GM06990 (cell line): Measurements from ENCODE around the gene ACOT11.

Source experiments
- DNase-seq: peaks from one replicate; pipeline ENCODE4 v3.0.0-alpha.2; 2011; ENCODE audit not compliant: insufficient read length; ENCODE audit errors: extremely low read depth
- H3K27me3 ChIP-seq: replicated peaks from 2 replicates; pipeline ENCODE4 v1.6.0; 2011; ENCODE audit warnings: low read length; ENCODE audit not compliant: control insufficient read depth, insufficient read depth
- H3K36me3 ChIP-seq: 2 replicates; pipeline ENCODE4 v1.5.1; 2011; ENCODE audit warnings: low read length; ENCODE audit not compliant: control insufficient read depth, insufficient read depth
- H3K4me3 ChIP-seq: replicated peaks from 2 replicates; pipeline ENCODE4 v1.5.1; 2011; ENCODE audit warnings: low read depth, mild to moderate bottlenecking, control low read depth, low read length
- CTCF ChIP-seq: IDR thresholded peaks from 2 replicates; pipeline ENCODE4 v1.5.1; 2011; ENCODE audit warnings: low read length, control low read depth, mild to moderate bottlenecking, inconsistent platforms; ENCODE audit not compliant: insufficient read depth, poor library complexity, severe bottlenecking

The ACOT11 gene

GRCh38 chr1:54577612-54578011, 29.6 kb downstream of the ACOT11 start:
- Histone ChIP-seq H3K4me3 (no peak overlapping the region), H3K27me3 (no peaks in the 10 kb centered on the region), H3K36me3 (no peaks in the 10 kb centered on the region)
- no peak for DNase-seq
- TF ChIP-seq CTCF, result no peak

GRCh38 chr1:54579337-54579781, 31.3 kb downstream of the ACOT11 start:
- TF ChIP-seq CTCF, result no peak
- DNase-seq, result no peak
- Histone ChIP-seq H3K27me3 (no peaks in the 10 kb centered on the region; the same call in 1 of the 2 replicates), H3K36me3 (no peaks in the 10 kb centered on the region), H3K4me3 (no peak overlapping the region)

- DNase-seq, result no peak
- H3K27me3 ChIP-seq, result no peaks in the 10 kb centered on the region; the same call in 1 of the 2 replicates
- H3K4me3 ChIP-seq, result no peak overlapping the region
- TF ChIP-seq CTCF, result no peak
- H3K36me3 ChIP-seq, result no peaks in the 10 kb centered on the region
These were observed 33.0 kb downstream of the ACOT11 start for GRCh38 chr1:54580856-54581550.

- H3K36me3 ChIP-seq, result no peaks in the 10 kb centered on the region
- DNase-seq, result no peak
- H3K4me3 ChIP-seq, result no peak overlapping the region
- H3K27me3 ChIP-seq, result no peaks in the 10 kb centered on the region; the same call in 1 of the 2 replicates
- TF ChIP-seq CTCF, result no peak
These were observed 33.6 kb downstream of the ACOT11 start for GRCh38 chr1:54581621-54582035.

GRCh38 chr1:54582566-54583306, 34.7 kb downstream of the ACOT11 start:
- Histone ChIP-seq H3K4me3 (no peak overlapping the region), H3K36me3 (no peaks in the 10 kb centered on the region), H3K27me3 (no peaks in the 10 kb centered on the region; the same call in 1 of the 2 replicates)
- no peak for DNase-seq
- no peak for TF ChIP-seq CTCF
